ENCODE data around the gene OVCA2. TPM values are rescaled to one million over a fixed set of nuclear protein-coding genes. Genes with fewer than 3 reads are reported as not detected.

Gene OVCA2
- polyA plus RNA-seq, 2 of the 4 experiments (the other 2 are of a cell fraction): 54.6 to 66.3 TPM

DNA sequence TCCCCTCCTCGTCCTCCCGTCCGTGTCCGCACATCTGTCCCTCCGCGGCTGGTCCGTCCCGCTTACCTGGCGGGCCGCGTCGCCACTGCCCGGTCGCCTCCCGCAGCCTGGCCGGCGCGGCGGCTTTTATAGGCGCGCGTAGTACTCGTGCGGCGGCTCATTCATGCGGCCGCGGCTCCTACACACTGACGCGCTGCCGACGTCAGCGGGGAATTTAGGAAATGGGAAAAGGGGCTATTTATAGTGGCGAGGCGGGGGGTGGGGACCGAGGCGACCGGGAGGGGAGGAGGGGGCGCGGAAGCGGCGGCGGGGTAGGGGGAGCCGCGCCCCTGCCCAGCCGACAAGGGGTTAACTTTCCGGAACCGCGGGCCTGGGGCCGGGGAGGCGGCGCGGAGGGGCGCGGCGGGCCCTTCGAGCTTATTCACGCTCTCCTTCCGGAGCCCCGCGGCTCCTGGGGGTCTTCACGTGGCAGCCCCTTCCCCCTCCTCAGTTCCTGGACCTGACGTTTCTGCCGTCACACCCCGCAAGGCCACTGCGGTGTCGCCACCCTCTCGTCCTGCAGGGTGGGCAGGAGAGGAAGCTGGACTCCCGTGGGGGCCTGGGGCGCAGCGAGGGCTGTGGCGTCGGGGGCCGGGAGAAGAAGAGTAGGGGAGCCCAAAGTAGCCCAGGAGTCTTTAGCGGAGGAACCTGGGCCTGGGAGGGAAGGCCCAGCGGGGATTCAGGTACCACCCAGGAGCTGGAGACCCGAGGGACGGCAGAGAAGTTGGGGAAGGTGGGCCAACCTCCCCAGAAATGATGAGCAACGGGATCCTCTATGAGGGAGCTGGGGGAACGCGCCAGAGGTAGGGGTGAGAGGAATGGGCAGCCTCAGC is 9.5 kb downstream of the OVCA2 start:
- CTCF ChIA-PET: interaction anchor here (0.6 to 2.0 kb wide), 13 partner anchors 9 to 331 kb away, joined by 3 to 28 read pairs (median 3); no protein-coding TSS in a partner anchor

DNA sequence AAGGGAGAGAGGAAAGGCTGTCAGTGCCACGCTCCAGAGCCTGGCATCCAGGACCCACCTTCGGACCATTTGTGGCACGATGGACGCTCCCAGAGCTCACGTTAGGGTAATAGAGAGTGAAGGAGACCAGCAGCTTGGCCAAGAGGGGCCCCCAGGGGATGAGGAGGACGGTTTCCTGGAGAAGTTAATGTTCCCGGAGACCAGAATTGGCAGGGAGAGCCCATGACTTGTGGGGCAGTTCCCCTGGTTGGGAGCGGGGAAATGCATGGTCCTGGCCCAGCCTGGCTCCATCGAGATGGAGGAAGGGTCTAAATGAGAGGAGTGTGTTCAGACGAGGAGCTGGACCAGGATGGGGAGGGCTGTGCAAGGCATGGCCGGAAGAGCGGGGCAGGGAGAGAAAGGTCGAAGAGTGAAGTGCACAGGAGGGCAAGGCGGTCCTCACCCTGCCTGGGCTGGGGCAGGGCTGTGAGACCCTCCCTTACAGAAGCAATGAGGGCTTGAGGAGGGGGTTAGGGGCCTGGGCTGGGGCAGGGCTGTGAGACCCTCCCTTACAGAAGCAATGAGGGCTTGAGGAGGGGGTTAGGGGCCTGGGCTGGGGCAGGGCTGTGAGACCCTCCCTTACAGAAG is 10.2 kb downstream of the OVCA2 start:
- Histone ChIP-seq H3K9me3 (no peaks in the 10 kb centered on the region), H3K4me3 (no peak overlapping the region), H3K4me1 (peaks cover 12% of the 10 kb centered on the region; the same call in 2 of the 3 replicates), H3K27ac (no peak overlapping the region), H3K4me2 (no peak overlapping the region)
- WGBS (ENCODE audit: missing lambda C conversion rate): 75% methylated on average over 14 of the region's 14 CpGs
- TF ChIP-seq BHLHE40 (IDR thresholded peaks at IDR 0.05; ENCODE audit: low read depth, low read length): no peak
- TF ChIP-seq, protein P1, sequence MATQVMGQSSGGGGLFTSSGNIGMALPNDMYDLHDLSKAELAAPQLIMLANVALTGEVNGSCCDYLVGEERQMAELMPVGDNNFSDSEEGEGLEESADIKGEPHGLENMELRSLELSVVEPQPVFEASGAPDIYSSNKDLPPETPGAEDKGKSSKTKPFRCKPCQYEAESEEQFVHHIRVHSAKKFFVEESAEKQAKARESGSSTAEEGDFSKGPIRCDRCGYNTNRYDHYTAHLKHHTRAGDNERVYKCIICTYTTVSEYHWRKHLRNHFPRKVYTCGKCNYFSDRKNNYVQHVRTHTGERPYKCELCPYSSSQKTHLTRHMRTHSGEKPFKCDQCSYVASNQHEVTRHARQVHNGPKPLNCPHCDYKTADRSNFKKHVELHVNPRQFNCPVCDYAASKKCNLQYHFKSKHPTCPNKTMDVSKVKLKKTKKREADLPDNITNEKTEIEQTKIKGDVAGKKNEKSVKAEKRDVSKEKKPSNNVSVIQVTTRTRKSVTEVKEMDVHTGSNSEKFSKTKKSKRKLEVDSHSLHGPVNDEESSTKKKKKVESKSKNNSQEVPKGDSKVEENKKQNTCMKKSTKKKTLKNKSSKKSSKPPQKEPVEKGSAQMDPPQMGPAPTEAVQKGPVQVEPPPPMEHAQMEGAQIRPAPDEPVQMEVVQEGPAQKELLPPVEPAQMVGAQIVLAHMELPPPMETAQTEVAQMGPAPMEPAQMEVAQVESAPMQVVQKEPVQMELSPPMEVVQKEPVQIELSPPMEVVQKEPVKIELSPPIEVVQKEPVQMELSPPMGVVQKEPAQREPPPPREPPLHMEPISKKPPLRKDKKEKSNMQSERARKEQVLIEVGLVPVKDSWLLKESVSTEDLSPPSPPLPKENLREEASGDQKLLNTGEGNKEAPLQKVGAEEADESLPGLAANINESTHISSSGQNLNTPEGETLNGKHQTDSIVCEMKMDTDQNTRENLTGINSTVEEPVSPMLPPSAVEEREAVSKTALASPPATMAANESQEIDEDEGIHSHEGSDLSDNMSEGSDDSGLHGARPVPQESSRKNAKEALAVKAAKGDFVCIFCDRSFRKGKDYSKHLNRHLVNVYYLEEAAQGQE (IDR thresholded peaks at IDR 0.05): no peak
- TF ChIP-seq JUN (IDR thresholded peaks at IDR 0.05): no peak
- TF ChIP-seq POLR2A (IDR thresholded peaks at IDR 0.05; ENCODE audit: low read length): no peak
- no peak for TF ChIP-seq NR3C1 (IDR thresholded peaks at IDR 0.05)
- no peak for TF ChIP-seq HOXA7 (CRISPR knock-in tag; IDR thresholded peaks at IDR 0.05)
- TF ChIP-seq, protein P2, sequence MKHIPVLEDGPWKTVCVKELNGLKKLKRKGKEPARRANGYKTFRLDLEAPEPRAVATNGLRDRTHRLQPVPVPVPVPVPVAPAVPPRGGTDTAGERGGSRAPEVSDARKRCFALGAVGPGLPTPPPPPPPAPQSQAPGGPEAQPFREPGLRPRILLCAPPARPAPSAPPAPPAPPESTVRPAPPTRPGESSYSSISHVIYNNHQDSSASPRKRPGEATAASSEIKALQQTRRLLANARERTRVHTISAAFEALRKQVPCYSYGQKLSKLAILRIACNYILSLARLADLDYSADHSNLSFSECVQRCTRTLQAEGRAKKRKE (CRISPR knock-in tag; IDR thresholded peaks at IDR 0.05; ENCODE audit: low read depth): no peak
- FAIRE-seq (no peak), ATAC-seq (no peak), DNase-seq (ENCODE audit: low read depth in 1 of 2, low spot score in 1 of 2) (no peak)
- POLR2A ChIA-PET: no interaction called here
- CTCF ChIA-PET: interaction anchor here (0.6 to 2.0 kb wide), 10 partner anchors 8 to 330 kb away, joined by 3 to 28 read pairs (median 3); no protein-coding TSS in a partner anchor

More for the DNA sequence above, 9.5 kb downstream of the OVCA2 start:
- Histone ChIP-seq H3K4me2 (peak overlapping the region; percentile 96), H3K27ac (peak overlapping the region; percentile 82 to 89; a peak in 5 of 6 replicates), H3K9me3 (no peaks in the 10 kb centered on the region), H3K4me1 (peaks cover 12% of the 10 kb centered on the region; the same call in 2 of the 3 replicates), H3K4me3 (peak overlapping the region; percentile 70)
- WGBS (ENCODE audit: missing lambda C conversion rate): 61% methylated on average over 16 of the region's 81 CpGs
- FAIRE-seq (no peak), DNase-seq (ENCODE audit: low read depth in 1 of 2, low spot score in 1 of 2) (peak in 1 of 2 experiments; percentile 58), ATAC-seq (no peak)
- TF ChIP-seq RNF2 (IDR thresholded peaks at IDR 0.05; ENCODE audit: borderline replicate concordance, low read depth) (no peak), GATA3 (IDR thresholded peaks at IDR 0.05; ENCODE audit: borderline replicate concordance) (no peak), MAZ (IDR thresholded peaks at IDR 0.05; ENCODE audit: borderline replicate concordance, low read depth, low read length) (no peak), HOXB5 (CRISPR knock-in tag; IDR thresholded peaks at IDR 0.05) (no peak)
- TF ChIP-seq, protein P1 (IDR thresholded peaks at IDR 0.05): no peak
- TF ChIP-seq, protein P3, sequence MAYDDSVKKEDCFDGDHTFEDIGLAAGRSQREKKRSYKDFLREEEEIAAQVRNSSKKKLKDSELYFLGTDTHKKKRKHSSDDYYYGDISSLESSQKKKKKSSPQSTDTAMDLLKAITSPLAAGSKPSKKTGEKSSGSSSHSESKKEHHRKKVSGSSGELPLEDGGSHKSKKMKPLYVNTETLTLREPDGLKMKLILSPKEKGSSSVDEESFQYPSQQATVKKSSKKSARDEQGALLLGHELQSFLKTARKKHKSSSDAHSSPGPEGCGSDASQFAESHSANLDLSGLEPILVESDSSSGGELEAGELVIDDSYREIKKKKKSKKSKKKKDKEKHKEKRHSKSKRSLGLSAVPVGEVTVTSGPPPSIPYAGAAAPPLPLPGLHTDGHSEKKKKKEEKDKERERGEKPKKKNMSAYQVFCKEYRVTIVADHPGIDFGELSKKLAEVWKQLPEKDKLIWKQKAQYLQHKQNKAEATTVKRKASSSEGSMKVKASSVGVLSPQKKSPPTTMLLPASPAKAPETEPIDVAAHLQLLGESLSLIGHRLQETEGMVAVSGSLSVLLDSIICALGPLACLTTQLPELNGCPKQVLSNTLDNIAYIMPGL (CRISPR knock-in tag; IDR thresholded peaks at IDR 0.05; ENCODE audit: borderline replicate concordance): no peak
- POLR2A ChIA-PET: interaction anchor here (1.1 kb wide), 1 partner anchor 252 kb away, joined by 6 read pairs; the partner anchor contains the start of gene SMG6

Measured in A549 (cell line).